ENCODE results near the gene GPR26. TPM values are rescaled to one million over a fixed set of nuclear protein-coding genes. Genes with fewer than 3 reads are reported as not detected.

The GPR26 gene
- total RNA-seq, 1 donor from 2014 or later = not detected

DNA sequence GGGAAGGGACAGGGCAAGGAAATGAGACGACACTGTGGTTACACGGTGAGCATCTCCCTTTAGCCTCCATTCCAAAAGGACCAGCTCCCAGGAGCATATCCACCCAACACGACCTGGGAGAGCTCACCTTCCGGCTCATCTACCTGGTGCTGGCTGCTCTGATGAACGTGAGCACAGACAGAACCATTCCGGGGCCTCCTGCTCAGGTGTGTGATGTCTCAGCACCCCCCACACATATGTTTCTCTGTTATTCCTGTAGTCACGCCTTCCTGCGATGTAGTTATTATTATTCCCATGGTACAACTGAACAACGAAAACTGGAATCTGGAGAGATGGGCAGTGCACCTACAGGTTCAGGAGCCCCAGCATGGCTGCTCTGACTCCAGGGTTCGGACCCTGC lies 20.5 kb upstream of the GPR26 start:
- no peak for DNase-seq (ENCODE audit: low read depth in 2 of 2)

DNA sequence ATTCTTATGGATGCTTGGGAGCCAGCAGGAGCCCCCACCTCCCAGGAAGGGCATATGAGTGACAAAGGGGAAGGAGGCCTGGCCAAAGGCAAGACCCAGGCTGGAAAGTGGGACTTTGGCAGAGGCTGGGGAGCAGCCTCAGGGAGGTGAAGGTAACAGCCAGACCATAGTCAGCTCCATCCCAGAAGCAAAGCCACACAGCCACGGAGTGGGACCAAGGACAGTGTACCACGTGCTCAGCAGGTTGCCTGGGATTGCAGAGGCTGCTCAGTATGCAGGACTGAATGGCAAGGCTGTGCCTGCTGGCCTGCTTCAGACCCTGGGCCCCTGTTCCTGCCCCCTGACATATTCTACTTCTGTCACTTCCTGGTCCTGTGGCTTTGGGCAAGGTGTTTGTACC lies 17.6 kb upstream of the GPR26 start:
- DNase-seq (ENCODE audit: low read depth in 2 of 2) = no peak

DNA sequence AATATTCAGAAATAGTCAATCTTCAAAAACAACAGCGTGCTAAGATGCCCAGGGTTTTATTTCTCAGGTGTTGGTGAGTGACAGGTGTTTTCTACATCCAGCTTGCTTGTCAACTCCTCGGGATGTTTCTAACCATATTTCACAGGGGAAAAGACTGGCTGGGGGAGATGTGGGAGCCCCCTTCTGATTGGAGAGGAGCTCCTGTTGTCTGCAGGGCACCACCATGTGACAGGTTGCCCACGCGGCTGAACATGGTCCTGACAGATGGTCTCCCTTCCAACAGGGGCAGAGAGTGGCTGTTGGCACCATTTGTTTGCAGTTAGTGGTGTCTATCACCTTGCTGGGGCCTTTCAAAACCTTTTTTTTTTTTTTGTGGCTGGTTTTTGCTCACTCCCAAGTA lies 16.5 kb upstream of the GPR26 start:
- no peak for DNase-seq (ENCODE audit: low read depth in 2 of 2)

DNA sequence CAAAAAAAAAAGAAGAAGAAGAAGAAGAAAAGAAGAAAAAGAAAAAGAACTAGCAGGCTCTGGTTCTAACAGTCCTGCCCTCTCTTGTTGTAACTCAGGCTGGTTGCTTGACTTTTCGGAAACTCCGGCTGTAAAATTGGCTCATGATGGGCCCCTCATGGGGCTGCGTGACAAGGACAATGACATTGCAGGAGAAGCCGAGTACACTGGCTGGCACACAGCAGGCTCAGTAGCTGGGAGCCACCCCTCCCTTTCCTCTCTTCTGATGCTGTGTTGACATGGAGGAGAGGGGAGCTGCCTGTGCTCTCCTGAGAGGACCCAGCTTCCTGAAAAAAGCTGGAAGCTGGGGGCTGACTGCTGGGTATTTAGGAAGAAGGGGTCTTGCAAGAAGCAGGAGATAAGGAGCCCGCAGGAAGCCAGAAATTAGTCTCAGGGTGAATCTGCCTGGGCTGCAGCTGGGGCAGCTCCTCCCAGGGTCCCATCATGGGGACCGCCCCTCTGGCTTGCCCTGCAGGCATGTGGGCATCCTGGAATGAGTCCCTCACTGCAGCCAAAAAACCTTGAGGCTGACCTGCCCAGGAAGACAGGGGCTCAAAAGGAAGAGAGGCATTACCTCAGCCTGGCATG lies 14.6 kb upstream of the GPR26 start:
- no peak for DNase-seq (ENCODE audit: low read depth in 2 of 2)

DNA sequence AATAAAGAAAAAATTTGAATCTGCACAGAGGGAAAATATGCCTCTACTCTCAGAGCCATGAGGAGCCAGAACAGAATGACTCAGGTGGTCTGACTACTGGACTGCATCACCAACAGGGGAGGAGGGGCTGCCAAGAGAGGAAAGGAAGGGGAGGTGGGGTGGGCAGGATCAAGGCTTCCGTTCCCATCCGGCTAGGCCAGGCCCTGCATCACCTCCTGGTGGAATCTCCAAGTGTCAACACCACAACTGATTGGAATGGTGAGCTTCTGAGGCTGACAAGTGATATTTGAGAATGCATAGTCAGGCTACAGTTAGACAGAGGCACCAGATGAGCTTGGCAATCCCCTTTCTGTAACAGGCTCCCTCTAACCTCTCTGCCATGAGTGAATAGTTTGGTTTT lies 10.4 kb upstream of the GPR26 start:
- DNase-seq (ENCODE audit: low read depth in 2 of 2) = no peak

DNA sequence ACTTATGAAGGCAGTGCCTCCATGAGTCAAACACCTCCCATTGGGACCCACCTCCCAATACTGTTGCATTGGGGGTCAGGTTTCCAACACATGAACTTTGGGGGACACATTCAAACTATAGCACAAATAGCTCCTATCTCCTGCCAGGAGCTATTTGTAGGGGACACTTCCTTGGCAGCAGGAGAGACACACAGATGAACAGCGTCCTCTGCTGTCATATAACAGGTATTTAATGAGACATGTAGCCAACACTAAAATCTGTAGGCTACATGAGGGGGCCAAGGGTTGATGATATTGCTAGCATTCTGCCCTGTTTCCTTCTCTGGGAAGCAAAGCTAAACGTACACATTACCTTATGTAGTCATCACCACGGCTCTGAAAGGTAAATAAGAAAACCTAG lies 2.6 kb upstream of the GPR26 start:
- DNase-seq (ENCODE audit: low read depth in 2 of 2) = no peak

DNA sequence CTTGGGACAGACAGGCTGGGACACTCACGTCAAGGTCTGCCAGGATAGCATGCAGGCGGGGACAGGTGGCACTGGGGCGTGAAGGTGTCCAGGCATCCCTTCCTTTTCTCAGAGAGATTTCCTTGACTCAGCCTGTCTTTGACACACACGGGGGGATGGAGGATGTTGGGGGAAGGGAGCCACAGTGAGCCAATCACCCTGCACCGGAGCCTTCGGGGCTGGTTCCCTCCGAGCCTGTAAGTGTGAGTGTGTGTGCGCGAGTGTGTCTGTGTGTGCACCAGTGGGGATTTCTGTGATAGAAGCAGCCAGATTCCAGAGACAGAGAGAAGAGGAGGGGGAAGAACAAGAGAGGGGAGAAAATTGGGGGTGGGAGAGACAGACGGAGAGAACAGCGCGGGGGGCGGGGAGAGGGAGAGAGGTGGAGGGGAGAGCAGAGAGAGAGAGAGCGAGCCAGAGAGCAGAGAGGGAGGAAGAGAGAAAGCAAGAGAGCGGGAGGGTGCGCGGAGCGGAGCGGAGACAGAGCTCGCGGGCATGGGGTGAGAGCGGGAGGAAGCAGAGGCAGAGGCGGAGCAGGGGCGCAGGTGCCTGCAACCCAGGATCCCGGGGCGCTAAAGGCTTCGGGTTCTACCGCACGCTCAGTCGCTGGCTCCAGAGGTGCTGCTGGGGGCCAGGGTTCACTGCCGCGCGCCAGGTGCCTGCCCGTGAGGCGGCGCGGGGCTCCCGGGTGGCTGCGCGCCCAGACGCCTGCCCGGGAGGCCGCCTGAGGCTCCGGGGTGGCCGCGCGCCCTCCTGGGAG lies 466 bp upstream of the GPR26 start:
- DNase-seq (ENCODE audit: low read depth in 2 of 2) = no peak

DNA sequence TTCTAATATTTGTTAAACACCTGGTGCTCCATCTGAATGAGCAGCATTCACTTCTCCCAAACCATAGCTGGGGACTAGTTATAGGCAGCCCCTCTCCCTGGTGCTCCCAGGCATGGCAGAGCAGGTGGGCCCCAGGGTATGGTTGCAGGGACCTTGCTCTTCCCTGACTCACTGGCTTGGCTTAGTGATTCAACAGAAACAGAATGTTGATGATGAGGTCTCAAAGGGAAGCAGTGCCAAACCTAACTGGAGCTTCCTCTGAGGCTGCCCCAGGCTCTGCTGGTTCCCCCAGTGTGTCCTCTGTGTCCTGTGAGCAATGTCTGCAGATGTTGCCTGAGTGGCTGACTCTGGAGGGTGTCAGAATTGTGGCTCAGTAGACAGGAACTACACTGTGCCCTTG lies 3.7 kb downstream of the GPR26 start:
- DNase-seq (ENCODE audit: low read depth in 2 of 2) = no peak

DNA sequence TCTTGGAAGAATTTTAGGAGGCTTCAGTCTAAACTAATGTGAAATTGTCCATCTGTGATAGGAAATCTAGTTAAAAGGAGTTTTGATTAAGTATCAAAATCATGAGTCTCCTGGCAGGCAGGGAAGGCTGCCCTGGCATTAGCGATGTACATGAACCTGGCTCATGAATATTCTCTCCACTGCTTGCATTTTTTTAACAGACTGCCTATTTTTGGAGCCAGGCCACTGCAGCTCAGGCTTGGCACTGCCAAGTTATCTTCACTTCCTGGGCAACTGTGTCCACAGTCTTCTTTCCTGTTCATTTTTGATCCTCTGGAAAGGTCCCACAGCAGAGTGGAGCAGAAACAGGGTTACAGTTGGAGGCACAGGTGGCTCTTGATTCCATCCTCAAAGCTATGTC lies 7.0 kb downstream of the GPR26 start:
- no peak for DNase-seq (ENCODE audit: low read depth in 2 of 2)

DNA sequence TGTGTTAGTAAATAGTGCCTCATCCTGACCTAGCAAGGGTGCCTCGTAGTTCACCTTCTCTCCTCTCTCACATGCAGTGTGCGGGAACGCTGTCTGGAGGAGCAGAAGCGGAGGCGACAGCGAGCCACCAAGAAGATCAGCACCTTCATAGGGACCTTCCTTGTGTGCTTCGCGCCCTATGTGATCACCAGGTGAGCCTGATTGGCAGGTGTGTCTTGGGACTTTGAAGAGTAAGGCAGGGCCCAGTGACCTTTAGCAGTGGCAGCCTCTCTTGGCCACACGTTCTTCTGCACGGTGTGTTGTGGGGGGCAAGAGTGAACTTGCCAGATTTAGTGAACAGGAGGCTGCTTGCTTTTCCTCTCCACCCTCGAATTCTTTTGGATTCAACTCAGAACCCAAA lies 8.6 kb downstream of the GPR26 start:
- no peak for DNase-seq (ENCODE audit: low read depth in 2 of 2)

DNA sequence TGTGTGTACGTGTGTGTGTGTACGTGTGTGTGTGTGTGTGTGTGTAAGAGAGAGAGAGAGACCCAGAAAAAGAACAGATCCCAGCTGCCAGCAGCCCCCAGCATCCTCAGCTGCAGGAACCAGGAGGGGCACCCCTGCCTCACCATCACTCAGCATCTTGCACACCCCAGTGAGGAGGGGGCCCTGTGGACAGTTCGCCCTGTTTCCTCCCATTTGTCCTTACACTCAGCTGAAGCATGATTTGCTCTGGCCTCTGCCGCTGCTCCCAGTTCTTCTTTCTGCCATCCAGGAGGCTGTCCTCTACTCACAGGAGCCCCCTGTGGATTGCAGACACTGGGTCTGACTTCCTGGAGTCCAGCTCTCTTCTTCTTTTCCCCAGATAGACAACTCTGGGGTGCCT lies 9.7 kb downstream of the GPR26 start:
- no peak for DNase-seq (ENCODE audit: low read depth in 2 of 2)

DNA sequence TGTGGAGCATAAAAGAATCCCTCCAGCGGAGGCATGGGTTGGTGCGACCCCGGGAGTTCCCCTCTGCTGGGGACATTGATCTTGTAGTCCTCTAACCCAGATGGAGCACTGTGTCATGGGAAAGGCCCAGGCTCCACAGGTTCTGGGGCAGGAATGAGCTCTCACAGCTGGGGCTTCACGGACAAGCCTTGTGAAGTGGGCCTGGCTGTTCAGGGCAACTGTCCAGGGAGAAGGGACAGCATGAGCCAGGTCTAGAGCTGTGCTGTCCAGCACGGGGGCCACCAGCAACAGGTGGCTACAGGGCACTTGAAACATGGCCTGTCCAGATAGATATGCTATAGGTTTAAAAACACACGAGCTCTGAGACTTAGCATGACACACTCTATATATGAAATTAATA lies 11.4 kb downstream of the GPR26 start:
- no peak for DNase-seq (ENCODE audit: low read depth in 2 of 2)

DNA sequence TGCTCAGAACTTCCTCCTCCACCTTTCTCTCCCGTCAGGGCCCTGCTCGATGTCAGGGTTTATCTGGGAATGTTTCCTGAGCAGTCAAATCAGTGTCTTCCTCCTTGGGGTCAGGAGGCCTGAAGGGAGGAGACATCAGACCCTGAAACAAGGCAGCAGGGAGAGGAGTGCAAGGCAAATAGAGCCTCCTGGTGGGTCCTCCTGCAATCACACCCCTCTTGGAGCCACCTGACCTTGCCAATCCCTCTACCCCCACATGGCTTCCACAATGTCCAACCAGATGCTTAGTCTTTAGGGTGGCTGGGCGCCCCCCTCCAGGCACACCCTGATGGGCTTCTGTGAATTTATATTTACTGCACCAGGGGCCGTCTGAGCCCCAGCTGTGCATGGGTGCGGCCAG lies 12.2 kb downstream of the GPR26 start:
- no peak for DNase-seq (ENCODE audit: low read depth in 2 of 2)

DNA sequence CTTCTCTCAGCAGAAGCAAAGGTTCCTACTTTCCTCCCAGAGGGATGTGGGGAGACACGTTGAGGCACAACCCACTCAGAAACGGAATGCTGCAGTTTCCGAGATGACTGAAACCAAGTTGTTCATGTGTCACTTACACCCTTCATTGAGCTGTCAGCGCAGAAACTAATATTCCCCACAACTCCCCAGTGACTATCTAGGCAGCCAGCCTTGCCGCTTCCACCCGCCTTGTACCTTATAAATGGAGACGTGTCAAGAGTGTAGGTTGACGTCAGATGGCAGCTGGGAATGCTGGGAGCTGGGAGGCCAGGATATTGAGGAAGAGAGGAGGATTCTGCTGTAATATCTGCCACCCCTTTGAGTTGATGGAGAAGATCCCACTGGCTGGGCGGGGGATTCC lies 15.1 kb downstream of the GPR26 start:
- no peak for DNase-seq (ENCODE audit: low read depth in 2 of 2)

DNA sequence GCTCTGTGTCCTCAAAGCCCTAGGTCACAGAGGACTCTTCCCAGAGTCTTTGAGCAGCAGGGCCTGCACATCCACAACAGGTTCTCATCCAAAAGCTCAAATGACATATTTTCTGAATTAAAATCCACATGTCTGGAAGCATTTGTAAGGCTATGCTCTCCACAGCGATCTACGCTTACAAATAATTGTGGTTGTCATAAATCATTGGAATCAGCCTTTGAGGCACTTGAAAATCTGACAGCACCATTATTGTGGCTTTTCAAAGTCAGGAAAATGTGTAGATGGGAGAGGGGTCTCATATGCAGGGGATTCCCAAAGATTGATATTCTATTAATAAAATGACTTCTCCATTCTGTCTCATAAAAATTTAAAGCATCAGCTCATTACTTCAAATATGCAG lies 16.3 kb downstream of the GPR26 start:
- no peak for DNase-seq (ENCODE audit: low read depth in 2 of 2)

DNA sequence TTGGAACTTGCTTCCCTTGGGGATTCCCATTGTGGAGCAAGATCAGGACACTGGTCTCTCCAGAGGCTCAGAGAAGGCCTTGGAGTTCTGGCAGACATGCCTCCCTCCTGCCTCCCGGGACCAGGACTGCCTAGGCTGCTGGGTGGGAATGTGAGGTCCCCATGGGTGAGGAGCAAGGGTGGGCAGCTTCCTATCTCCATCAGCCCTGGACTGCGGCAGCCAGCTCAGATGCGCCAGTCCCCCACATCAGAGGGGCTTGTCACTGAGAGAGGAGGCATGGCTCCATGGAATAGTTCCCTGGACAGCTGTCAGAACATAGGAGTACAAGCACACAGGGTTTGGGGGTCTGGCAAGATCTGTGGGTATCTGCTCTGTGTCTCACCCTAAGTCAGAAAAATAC lies 17.3 kb downstream of the GPR26 start:
- no peak for DNase-seq (ENCODE audit: low read depth in 2 of 2)

DNA sequence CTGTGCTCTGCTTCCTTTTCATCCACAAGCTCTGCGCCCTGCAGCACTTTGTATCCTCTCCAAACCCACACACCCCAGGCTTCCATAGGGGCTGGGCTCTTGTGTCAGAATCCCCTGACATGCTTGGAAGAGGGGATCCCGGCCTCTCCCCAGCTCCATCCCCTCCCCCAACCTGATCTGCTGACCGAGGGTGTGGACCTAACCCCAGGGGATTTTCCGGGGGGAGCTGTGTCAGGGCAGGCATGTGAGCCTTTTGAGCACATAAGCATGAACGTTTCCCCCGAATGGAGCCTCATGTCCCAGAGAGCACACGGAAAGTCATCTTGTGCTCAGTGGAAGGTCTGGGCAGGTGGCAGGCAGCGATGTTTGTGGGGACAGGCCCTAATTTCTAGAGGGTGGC lies 17.7 kb downstream of the GPR26 start:
- no peak for DNase-seq (ENCODE audit: low read depth in 2 of 2)

DNA sequence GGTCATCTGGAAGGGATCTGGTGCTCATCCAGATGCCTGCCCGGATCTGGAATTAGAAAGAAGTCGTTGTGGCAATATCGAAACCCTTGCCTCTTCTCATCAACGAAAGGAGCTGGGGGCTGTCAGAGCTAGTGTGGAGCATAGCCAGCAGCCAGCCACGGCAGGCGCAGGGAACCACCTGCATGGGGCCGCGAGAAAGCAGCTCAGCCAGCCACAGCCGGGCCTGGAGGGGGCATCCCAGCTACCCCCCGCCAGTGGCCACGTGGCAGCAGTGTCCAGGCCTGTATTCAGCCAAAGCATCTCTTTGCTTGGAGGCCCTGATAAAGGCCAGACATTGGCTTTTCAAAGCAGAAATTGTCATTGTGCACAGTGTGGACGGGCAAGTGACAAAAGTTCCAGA lies 19.1 kb downstream of the GPR26 start:
- no peak for DNase-seq (ENCODE audit: low read depth in 2 of 2)

DNA sequence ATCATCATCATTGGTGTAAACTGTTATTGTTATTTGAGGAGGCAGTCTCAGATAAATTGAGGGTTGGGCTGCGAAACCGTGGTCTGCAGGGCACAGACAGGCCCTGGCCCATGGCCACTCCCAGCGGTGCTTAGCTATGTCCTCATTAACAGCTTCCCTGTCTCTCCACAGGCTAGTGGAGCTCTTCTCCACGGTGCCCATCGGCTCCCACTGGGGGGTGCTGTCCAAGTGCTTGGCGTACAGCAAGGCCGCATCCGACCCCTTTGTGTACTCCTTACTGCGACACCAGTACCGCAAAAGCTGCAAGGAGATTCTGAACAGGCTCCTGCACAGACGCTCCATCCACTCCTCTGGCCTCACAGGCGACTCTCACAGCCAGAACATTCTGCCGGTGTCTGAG lies 21.6 kb downstream of the GPR26 start:
- no peak for DNase-seq (ENCODE audit: low read depth in 2 of 2)

DNA sequence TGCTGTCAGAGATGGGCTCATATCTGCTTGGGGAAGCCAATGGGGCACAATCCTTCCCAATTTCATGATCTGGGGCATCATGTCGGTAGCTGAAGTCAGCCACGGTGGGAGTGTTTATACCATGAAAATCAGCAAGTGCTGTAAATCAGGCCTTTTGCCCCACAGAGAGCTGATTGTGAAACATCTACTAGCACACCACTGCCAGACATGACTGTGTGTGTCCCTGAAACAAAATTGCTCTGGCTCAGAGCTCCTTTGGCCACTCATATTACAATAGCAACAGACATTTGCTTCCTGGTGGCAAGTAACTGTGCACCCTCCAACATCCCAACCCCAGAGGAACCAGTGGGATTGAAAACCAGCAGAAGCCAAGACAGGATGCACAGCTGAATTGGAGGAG lies 23.7 kb downstream of the GPR26 start:
- DNase-seq (ENCODE audit: low read depth in 2 of 2) = no peak

DNA sequence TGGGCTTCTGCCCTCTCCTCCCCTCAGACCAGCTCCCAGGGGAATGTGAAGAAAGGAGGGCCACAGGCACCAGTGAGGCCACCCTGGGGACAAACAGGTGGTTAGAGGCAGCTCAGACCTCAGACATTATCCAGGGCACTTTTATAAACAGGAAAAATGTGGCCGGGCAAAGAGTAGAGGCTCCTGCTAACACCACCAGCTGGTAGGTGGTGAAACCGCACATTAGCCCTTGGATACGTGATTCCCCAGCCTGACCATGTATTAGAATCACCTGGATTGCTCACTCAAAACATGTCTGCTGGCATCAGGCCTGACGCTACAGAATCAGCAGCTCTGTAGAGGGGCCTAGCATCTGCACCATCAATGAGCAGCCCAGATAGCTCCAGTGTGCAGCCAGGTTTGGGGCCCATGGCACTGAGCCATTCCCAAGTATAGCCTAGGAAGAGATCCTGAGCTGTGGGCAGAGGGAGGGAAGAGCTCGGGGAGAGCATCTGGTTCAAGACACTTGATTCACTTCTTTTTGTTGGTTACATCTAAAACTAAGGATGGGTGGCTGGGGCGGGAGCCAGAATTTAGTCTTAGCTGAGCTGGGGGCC lies 37.1 kb downstream of the GPR26 start:
- DNase-seq (ENCODE audit: low read depth in 2 of 2) = no peak

DNA sequence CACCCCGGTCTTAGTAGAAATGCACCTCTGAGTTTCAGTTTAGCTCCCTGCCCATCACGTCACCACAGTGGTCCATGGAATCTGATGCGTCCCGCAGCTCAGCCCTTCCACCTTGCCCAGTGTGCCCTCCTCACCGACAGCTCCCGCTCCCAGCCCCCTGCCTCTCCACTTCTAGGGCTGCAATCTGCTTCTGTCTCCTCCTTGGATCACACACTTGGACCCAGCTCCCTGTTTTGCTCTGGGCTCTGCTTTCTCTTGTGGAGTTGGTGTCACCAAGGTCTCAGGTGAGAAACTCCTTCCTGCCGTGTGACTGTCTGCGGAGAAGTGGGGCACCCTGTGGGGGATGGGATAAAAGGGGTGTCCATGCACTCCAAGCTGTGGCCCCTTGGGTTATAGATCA lies 37.9 kb downstream of the GPR26 start:
- no peak for DNase-seq (ENCODE audit: low read depth in 2 of 2)

DNA sequence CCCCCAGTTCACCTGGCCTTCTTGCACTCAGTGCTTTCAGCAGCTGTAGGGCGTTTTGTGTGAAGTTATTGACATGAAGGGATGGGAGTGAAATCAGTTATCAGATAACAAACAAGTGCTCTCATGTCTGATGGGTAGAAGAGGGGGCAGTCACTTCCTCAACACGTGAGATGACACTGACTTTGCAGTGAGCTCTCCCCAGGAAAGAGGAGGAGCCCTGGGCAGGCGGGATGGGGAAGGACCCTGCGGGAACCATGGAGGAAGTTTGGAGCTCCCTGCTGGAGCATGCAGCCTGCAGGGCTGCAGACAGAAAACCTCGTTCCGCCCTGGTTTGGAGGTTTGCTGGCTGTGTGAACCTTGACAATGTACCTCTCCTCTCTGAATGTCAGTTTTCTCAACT lies 38.7 kb downstream of the GPR26 start:
- no peak for DNase-seq (ENCODE audit: low read depth in 2 of 2)

Measured in dermis microvascular lymphatic vessel endothelial cell (primary cell).